ENCODE measurements around the gene RYR2. TPM values are rescaled to one million over a fixed set of nuclear protein-coding genes. Genes with fewer than 3 reads are reported as not detected.

Gene RYR2
- total RNA-seq, 1 experiment from 2014 or later, result 3.4 TPM

DNA sequence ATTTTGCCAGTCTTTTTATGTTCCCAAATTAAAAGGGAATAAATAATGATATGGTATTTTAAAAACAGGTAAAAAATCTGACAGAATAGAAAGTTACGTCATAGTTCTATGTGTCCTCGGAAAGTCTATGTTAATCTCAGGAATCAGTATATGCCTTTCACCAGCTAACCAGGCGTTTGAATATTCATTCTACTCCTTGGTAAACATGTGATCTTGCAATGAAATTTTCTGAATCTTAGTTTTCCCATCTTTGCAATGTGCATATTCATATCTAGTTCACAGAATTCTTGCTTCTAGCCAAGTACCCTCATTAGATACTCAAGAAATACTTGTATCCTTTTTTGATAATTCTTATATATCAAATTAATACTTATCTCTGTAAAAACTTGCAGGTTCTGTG is 669.3 kb downstream of the RYR2 start:
- TF ChIP-seq, protein P1, sequence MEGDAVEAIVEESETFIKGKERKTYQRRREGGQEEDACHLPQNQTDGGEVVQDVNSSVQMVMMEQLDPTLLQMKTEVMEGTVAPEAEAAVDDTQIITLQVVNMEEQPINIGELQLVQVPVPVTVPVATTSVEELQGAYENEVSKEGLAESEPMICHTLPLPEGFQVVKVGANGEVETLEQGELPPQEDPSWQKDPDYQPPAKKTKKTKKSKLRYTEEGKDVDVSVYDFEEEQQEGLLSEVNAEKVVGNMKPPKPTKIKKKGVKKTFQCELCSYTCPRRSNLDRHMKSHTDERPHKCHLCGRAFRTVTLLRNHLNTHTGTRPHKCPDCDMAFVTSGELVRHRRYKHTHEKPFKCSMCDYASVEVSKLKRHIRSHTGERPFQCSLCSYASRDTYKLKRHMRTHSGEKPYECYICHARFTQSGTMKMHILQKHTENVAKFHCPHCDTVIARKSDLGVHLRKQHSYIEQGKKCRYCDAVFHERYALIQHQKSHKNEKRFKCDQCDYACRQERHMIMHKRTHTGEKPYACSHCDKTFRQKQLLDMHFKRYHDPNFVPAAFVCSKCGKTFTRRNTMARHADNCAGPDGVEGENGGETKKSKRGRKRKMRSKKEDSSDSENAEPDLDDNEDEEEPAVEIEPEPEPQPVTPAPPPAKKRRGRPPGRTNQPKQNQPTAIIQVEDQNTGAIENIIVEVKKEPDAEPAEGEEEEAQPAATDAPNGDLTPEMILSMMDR (conservative IDR thresholded peaks at IDR 0.05), result no peak
- no peak for DNase-seq
- Histone ChIP-seq H3K23me2 (ENCODE audit: insufficient read length, low read depth, low read length, poor library complexity, severe bottlenecking) (no peaks in the 10 kb centered on the region), H3K4me1 (ENCODE audit: insufficient read depth, low read length) (no peaks in the 10 kb centered on the region), H2BK20ac (ENCODE audit: low read depth, low read length, poor library complexity, severe bottlenecking) (no peak overlapping the region), H2BK120ac (ENCODE audit: low read depth, low read length, poor library complexity, severe bottlenecking) (no peak overlapping the region), H2BK15ac (ENCODE audit: low read depth, low read length) (no peak overlapping the region), H3K18ac (ENCODE audit: insufficient read length, low read depth, low read length) (no peak overlapping the region), H3K4ac (ENCODE audit: low read depth, low read length) (no peak overlapping the region), H3K9ac (ENCODE audit: extremely low read depth, insufficient read length, low read length) (no peak overlapping the region), H3K9me3 (ENCODE audit: control insufficient read depth, low read depth, low read length) (no peaks in the 10 kb centered on the region), H3K79me2 (ENCODE audit: insufficient read depth, low read length) (no peaks in the 10 kb centered on the region), H4K20me1 (ENCODE audit: control insufficient read depth, insufficient read depth, insufficient read length) (no peaks in the 10 kb centered on the region), H3K27ac (ENCODE audit: insufficient read length, low read depth, low read length) (no peak overlapping the region), H3T11ph (ENCODE audit: low read length) (no peak overlapping the region), H3K4me2 (ENCODE audit: insufficient read depth, insufficient read length, low read length) (no peak overlapping the region), H3K79me1 (ENCODE audit: insufficient read depth, low read depth, low read length, poor library complexity, severe bottlenecking) (no peaks in the 10 kb centered on the region), H3K56ac (ENCODE audit: insufficient read length, low read depth, low read length) (no peak overlapping the region), H2BK12ac (ENCODE audit: insufficient read length, low read depth, low read length) (no peak overlapping the region), H2BK5ac (ENCODE audit: insufficient read length, low read length) (no peak overlapping the region), H3K14ac (ENCODE audit: insufficient read depth, low read length) (no peak overlapping the region), H4K91ac (ENCODE audit: insufficient read length, low read depth, low read length) (no peak overlapping the region), H2AFZ (ENCODE audit: low read length) (no peak overlapping the region), H3K27me3 (ENCODE audit: insufficient read depth, low read length) (no peaks in the 10 kb centered on the region), H4K8ac (replicated peaks; ENCODE audit: insufficient read length, low read depth, low read length) (no peak overlapping the region), H4K5ac (ENCODE audit: insufficient read length, low read depth, low read length) (no peak overlapping the region), H2AK5ac (ENCODE audit: insufficient read length, low read length) (no peak overlapping the region), H3K23ac (ENCODE audit: insufficient read length, low read depth, low read length) (no peak overlapping the region)
- Mint-ChIP-seq H3K27ac (no peak overlapping the region), H3K4me1 (peaks cover 4% of the 10 kb centered on the region in 2 experiments; a peak in 3 of 4 replicates), H3K4me3 (no peak overlapping the region), H3K36me3 (ENCODE audit: insufficient read depth in 1 of 3, low read depth in 3 of 3) (no peaks in the 10 kb centered on the region), H3K27me3 (ENCODE audit: low read depth) (no peaks in the 10 kb centered on the region), H3K9me3 (no peaks in the 10 kb centered on the region)
- no CpG with 5 or more reads among the region's 3 CpGs for WGBS (ENCODE audit: extremely low coverage, insufficient read length, low lambda C conversion rate)
